GM19238 (cell line): ENCODE results near the gene SLC19A2.

Source experiments
- DNase-seq: peaks from one replicate; pipeline ENCODE4 v3.0.0; 2011; ENCODE audit warnings: low spot score; ENCODE audit not compliant: insufficient read length

Gene SLC19A2

GRCh38 chr1:169478094-169478672, 7.6 kb downstream of the SLC19A2 start:
- no peak for DNase-seq

DNA sequence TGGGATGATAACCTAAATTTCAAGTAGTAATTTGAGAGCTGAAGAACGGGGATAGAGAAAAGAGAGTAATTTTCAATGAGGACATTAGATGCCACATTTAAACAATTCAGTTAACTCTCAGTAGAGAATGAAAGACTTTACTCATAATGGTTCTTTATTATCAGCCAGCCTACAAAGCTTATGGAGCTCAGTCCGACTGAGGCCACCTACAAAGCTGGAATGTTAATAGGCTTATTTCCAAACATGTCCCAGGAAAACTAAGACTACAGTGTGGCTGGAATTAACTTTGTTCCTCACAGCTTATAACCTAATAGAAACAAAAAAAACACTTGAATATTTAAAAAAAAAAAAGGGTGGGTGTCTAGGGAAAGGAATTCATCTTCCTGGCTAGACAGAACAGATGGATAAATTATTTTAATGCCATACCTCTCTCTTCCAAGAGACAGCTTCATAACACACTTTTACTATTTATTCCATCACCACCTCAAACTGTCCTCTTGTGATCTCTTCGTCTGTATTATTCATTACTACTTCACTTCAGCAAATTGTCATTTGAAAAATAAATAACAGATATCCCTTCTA, 9.8 kb downstream of the SLC19A2 start:
- no peak for DNase-seq

- DNase-seq: no peak
These were observed 11.3 kb downstream of the SLC19A2 start for GRCh38 chr1:169474302-169474995.

GRCh38 chr1:169473347-169473746, 12.4 kb downstream of the SLC19A2 start:
- no peak for DNase-seq

GRCh38 chr1:169472738-169473137, 13.0 kb downstream of the SLC19A2 start:
- no peak for DNase-seq

- DNase-seq: no peak
These were observed 16.8 kb downstream of the SLC19A2 start for GRCh38 chr1:169468982-169469381.

GRCh38 chr1:169466259-169467230, 19.2 kb downstream of the SLC19A2 start:
- no peak for DNase-seq

DNA sequence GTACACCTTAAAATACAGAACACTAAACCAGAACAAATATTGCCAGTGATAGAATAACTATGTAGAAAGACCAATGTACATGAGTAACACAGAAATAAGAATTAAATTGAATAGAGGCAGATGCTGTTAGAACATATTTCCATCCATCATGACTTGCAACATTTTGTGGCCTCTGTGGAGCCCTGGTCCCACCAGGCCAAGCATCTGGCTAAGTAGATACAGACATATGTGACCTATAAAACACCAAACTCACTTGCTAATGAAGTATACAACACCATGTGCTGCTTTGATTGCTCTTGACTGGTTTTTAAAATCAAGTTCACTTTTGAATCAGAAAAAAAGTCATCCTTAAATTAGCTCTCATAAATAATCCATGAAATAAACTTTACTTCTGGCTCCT, 20.5 kb downstream of the SLC19A2 start:
- DNase-seq: no peak

DNA sequence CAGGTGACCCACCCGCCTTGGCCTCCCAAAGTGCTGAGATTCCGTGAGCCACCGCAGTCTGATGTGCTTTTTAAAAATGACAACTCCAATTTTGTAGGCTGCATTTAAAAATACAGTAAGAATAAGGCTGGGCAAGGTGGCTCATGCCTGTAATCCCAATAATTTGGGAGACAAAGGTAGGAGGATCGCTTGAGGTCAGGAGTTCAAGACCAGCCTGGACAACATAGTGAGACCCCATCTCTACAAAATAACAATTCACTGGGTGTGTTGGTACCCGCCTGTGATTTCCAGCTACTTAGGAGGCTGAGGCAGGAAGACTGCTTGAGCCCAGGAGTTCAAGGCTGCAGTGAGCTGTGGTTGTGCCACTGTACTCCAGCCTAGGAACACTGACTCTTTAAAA, 23.4 kb downstream of the SLC19A2 start:
- no peak for DNase-seq

DNA sequence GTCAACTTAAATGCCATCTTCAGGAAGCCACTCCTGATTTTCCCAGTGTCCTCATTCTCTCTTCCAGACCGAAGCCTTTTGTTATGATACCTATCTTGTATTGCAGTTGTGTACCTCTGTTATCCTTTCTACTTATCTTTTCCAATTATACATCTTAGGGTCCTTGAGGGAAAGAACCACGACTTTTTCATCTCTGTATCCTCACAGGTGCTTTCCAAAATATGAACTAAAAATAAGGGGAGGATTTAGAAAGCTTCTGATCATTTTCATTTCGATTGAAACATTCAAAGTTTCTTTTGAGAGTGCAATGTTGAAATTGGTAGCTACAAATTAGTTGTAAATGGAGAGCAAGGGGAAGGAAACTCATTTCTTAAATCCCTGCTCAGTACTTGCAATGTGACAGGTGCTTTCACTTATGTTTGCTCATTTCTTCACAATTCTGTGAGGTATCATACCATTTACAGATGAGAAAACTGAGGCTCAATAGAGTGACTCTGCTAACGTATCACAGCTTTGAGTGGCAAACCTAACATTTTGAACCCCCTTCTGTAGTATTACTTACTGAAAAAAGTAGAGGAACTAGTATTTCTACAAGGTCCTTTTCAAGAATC, 24.2 kb downstream of the SLC19A2 start:
- no peak for DNase-seq

GRCh38 chr1:169460191-169460833, 25.4 kb downstream of the SLC19A2 start:
- DNase-seq: no peak

DNA sequence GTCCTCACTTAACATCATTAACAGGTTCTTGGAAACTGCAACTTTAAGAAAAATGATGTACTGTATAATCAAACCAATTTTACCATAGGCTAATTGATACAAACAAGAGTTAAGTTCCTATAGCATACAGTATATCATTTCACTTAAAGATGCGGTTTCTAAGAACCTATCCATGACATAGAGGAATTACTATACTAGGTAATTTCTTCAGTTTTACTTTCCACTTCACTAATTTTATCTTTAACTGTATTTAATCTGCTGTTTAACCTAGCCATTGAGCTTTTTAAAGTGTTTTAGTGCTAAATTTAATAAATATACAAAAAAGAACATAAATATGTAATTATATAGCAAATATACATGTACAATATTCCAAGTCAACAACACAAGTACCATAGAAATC, 28.3 kb downstream of the SLC19A2 start:
- DNase-seq: no peak

- no peak for DNase-seq
These were observed 29.7 kb downstream of the SLC19A2 start for GRCh38 chr1:169456029-169456428.

- DNase-seq: no peak
These were observed 32.8 kb downstream of the SLC19A2 start for GRCh38 chr1:169452921-169453320.

DNA sequence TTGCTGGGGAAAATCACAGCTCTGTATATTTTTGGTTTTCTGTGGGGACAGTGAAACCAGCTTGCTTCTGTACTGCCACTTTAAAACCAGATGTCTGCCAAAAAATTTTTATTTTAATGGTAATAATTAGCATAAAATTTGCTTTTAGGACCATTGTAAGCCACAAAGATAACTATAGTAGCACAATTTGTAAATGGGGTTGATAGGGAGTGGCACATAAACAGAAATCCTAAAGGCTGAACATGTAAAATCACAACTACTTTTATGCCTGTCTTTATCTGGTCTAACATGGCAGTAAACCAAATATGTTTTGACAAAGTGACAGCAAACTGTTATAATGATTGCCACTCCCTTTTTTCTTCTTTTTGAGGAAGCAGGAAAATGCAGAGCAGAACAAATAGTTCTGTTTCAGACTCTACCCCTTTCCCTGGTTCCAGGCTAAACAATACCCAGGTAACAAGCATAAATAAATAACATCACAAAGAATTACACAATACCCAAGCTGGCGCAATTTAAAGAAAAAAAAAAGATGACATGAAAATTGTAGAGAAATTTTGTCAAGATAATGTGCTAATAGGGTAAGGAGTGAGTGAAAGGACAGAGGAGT, 34.4 kb downstream of the SLC19A2 start:
- no peak for DNase-seq

GRCh38 chr1:169443923-169444322, 41.8 kb downstream of the SLC19A2 start:
- no peak for DNase-seq

DNA sequence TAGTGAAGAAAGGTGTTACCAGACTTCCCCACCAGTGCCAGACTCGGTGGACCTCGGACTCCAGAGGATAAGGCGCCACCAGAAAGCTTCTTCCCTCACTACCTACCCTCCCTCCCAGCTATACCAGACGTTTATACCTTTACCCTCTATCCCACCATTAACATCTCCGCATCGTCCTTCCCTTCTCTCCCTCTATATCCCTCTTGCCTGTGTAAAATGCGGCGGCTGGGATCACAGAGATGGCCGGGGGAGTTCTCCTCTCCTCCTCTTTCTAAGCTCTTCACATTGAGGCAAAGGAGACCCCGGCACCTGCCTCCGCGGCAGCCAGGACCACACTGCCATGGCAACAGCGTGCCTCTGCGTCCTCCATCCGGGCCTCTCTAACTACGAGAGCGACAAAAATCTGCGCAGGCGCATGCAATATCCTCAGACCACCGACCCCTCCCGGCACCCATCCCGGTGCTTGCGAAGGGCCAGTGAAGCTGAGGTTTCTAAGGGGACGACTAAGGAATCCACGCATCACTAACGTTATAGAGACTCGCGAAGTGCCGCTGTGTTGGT, 58.6 kb downstream of the SLC19A2 start, which contains the start of gene CCDC181:
Gene CCDC181, minus strand, starts transcription at position 394 of the 561 bp plus-strand sequence. CDS start 2,547 bp downstream, outside the sequence.
- DNase-seq: peak; percentile 27

DNA sequence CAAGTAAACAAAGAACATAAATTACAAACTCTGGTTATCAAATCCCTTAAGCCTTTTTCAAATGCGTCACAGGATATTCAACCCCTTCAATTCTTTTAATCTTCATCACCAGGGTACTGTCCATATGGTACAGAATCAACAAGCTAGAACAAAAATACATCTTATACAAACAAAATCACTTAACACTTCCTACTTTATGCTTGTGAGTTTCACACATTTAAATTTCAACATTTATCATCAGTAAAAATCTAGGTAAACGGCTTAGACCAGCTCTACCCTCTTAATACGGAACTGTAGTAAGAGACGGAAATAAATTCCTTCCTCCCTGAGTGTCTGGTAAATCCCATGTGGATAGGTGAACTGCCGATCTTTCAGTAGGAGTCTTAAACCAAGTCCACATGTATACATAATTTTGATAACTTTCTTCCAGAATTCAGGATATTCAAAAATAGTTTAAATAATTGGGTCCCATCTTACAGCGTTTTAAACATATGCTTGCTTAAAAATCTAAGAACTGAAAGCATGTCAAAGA, 59.5 kb downstream of the SLC19A2 start:
- DNase-seq: no peak

DNA sequence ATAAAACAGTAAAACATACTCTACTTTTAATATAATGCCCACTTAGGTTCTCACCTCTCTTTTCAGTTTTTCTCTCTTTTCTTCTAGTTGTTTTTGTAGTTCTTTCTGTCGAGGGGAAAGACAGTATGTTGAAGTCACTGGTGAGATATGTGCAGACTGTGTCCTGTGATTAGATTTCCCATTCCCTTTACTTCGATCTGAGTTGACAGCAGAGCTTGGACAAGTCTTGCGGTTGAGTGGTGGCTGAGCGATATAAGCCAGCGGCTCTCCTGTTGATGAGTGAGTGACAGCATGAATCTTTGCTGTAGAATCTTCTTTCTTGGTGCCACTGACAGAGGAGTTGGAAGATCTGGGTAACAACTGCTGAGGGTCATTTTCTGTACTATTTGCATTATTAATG, 64.4 kb downstream of the SLC19A2 start:
- DNase-seq: no peak

DNA sequence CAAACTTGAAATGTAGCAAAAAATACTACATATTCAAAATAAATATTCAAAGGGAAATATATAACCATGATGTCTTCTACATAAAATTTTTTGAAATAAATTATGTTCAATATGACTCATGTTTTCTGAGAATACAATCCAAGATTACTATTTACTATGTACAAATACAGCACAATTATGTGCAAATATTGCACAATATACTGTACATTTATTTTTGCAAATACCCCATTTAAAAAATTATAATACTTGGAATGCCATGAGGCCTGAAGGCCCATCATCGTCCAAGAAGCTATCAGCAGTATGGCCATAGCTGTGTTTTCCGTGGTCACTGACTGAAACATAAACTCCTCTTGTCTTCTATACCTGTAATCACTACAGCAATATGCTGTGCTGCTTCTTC, 70.8 kb downstream of the SLC19A2 start:
- no peak for DNase-seq
